GM19467 (cell line): ENCODE measurements around the gene CARMIL3.

Experiments used
- ATAC-seq: cut with Tn5 transposase; IDR thresholded peaks from one replicate; pipeline ENCODE4 v1.9.1; 2021; ENCODE audit warnings: mild to moderate bottlenecking, moderate library complexity; ENCODE audit not compliant: unreplicated experiment

Gene CARMIL3

DNA sequence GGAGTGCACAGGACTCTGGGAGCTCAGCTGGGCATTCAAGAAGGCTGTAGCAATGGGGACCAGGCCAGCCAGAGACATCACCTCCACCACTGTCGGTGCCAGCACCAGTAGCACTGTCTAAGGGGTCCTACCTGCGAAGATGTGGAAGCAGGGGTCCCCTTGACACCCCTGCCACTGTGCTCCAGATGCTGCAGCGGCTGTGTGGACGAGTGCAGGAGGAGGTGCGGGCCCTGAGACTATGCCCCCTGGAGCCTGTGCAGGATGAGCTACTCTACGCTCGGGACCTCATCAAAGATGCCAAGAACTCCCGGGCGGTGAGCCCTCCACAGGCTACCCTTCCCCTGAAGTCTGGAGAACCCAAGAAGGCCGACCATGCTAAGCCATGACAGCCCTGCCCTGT lies 8.6 kb downstream of the CARMIL3 start:
- ATAC-seq = no peak

DNA sequence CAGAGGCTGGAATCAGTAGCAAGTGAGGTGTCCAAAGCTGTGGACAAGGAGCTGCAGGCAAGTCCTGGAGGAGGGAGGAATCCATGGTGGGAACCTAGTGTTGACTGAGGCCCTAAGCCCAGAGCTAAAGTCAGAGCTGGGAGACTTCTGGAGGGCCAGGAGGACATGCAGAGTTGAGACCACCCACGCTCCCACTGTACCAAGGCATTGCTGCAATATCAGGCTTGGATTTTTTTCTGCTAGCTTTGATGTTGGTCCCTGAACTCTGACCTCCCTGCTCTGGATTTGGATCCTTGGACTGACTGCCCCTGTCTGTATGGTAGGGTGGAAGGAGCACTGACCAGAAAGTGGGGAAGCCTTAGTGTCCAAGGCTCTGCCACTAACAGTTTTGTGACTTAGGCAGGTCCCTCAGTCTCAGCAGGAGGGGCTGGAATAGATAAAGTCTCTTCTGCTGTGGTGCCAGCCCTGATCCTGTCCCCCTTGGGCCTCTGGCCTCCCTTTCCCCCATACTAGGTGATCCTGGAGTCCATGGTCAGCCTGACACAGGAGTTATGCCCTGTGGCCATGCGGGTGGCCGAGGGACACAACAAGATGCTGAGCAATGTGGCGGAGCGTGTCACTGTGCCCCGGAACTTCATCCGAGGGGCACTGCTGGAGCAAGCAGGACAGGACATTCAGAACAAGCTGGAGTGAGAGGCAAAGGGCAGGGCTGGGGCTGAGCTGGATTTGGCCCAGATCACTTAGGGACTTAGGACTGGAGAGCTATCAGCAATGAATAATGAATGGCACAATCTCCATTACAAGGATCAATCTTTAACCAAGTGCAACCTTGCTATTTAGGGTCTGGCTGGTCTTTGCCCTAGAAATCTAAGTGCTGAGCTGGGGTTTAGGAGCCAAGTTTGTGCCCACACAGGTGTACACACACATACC lies 9.4 kb downstream of the CARMIL3 start:
- no peak for ATAC-seq

DNA sequence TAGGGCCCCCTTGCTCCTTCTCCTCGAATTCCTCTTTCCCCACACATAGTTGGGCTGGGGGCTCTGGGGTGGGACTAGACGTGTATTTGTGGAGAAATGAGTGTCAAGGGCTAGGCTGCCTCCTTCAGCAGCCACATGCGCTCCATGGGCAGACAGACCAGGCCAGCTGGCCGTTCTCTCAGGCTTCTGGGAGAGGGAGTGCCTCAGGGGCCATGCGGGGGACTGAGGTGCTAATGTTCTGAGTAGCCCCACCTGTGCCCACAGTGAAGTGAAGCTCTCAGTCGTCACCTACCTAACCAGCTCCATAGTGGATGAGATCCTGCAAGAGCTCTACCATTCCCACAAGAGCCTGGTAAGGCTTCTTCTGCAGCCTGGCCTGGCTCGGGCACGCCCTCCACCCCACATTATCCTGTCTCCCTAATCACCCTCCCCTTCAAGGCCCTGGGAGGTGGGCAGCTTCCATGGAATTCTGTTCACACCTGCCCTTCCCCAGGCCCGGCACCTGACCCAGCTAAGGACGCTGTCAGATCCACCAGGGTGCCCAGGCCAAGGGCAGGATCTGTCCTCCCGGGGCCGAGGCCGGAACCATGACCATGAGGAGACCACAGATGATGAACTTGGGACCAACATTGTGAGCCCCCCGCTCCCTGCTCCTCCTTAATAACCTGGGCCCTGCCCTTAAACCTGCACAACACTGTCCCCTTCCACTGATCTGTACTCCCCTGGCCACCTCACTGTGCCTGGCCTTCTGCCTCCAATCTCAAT lies 10.6 kb downstream of the CARMIL3 start:
- ATAC-seq = no peak

DNA sequence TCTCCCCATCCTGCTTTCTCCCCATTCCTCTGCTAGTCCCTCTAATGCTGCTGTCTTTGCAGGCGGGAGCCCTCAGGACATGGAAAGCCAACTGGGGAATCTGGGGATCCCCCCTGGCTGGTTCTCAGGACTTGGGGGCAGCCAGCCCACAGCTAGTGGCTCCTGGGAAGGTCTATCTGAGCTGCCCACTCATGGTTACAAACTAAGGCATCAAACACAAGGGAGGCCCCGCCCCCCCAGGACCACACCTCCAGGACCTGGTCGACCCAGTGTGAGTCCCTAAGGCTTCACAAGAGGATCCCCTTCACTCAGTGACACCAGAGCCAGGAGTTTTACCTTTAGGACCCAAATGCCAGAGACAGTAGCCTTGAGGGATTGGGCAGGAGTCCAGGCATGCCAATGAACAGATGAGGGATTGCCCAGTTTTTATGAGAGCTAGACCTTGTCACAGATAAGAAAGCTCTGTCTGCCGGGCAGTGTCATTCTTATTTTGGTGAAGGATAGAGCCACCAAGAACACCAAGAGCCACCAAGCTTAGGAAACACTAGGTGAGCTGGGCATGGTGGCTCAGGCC lies 11.5 kb downstream of the CARMIL3 start:
- ATAC-seq = no peak

DNA sequence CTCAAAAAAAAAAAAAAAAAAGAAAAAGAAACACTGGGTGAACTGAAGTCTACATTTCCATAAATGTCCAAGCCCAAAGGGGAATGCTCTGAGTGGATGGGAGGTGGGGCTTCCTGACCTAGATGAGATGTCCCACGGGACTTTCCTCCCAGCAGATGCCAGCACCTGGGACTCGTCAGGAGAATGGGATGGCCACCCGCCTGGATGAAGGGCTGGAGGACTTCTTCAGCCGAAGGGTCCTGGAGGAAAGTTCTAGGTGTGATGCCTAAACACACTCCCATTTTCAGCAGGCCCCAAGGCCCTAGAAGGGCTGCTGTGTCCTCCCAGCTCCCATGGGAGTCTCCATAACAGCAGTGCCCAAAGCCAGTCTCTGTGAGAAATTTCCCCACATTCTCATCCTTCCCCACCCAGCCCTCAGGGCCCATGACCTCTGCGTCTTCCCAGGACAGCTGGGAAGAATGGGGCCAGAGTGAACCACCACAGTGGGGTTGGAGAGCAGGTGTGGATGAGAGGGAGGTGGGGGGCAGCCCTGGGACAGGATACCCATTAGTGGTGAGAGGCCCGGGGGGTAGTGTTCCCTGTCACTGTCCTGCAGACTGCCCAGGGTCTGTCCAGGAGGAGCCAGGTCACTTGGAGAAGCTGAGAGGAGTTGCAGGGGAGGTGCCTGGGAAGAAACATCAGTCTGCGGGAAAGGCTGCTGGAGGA lies 12.4 kb downstream of the CARMIL3 start:
- ATAC-seq = no peak

DNA sequence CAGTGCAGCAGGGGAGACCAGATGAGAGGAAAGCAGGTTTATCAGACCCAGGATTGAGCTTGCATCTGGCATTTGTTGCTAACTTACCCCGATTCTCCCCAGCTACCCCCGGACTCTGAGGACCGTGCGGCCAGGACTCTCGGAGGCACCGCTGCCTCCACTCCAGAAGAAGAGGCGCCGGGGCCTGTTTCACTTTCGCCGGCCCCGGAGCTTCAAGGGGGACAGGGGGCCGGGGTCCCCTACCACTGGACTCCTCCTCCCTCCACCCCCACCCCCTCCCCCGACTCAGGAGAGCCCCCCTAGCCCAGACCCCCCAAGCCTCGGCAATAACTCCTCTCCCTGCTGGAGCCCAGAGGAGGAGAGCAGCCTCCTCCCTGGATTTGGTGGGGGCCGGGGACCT lies 13.0 kb downstream of the CARMIL3 start:
- no peak for ATAC-seq

DNA sequence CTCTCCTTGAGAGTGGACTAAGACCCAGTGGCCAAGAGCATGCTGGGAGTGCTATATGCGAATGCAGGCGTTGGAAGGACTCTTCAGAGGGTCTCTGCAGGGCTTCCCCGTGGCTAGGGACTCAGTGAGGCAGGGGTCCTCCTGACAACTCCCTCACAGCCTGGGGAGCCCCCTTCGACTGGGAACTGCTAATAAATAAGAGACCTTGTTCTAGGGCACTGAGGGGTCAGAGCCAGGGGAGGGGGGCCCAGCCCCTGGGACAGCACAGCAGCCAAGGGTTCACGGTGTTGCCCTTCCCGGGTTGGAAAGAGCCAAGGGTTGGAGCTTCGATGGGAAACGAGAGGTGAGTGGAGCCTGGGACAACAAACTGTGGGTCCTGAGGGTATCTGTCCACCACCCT lies 13.6 kb downstream of the CARMIL3 start:
- ATAC-seq = no peak

DNA sequence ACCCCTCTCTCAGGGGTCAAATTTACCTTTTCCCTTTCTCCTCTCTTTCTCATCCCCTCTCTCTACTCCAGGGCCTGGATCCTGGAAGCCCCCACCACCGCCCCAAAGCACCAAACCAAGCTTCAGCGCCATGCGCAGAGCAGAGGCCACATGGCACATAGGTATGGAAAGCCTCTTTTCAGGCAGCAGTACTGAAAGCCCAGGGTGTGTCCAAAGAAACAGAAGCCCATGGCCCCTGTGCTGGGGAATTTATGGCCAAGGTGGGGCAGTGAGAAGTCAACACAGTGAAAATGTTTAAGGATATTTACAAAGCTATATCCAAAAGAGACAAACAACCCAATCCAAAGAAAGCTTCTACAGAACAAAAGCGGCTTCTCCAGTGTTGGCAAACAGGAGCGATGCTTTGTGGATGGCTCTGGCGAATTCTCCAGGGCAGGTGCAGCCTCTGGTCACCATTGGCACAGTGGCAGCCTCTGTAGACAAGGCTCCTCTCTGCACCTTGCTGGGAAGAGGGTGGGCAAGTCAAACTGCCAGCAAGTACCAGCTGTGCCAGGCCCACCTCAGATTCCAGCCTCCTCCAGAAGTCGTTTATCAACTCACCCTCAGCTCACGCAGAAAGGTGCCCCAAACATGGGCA lies 14.8 kb downstream of the CARMIL3 start:
- no peak for ATAC-seq

DNA sequence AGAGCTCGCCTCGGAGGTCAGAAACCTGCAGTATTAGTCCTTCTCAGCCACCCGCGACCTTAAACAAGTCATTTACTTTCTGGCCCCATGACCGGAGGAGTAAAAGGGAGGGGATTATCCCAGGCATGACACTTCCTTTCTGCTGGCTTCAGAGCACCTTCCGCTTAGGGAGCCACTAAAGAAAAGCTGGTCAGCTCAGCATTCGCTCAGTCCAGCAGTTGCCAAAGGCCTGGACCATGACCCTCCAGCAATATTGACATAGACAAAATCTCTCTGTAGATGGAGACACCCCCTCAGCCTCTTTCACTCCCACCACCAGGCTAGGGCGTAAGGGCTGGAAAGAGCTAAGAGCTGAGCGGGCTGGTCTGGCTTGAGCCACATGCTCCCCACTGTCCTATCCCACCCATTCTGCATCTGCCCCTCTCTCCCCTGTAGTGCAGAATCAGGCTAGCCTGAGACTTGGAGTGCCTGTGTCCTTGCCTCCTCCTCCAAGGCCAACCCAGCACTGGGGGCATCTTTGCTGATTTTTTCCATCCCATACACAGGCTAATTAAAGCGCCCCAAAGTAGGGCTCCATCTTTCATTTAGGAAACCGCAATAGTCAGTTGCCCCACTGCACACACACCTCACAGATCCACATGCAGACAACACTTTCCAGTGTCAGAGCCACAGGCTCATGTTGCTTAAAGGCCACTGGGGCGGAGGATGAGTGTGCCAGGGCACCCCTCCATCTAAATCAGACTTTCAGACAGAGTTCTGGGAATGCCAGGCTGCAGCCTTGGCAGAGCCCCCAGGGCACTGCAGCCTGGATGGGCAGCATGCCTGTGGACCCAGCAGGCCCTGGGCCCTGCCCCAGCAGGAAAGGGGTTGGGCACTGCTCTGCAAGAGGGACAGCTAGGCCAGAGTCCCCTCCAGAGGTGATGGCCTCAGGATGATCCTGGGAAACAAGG lies 15.6 kb downstream of the CARMIL3 start:
- ATAC-seq = no peak

DNA sequence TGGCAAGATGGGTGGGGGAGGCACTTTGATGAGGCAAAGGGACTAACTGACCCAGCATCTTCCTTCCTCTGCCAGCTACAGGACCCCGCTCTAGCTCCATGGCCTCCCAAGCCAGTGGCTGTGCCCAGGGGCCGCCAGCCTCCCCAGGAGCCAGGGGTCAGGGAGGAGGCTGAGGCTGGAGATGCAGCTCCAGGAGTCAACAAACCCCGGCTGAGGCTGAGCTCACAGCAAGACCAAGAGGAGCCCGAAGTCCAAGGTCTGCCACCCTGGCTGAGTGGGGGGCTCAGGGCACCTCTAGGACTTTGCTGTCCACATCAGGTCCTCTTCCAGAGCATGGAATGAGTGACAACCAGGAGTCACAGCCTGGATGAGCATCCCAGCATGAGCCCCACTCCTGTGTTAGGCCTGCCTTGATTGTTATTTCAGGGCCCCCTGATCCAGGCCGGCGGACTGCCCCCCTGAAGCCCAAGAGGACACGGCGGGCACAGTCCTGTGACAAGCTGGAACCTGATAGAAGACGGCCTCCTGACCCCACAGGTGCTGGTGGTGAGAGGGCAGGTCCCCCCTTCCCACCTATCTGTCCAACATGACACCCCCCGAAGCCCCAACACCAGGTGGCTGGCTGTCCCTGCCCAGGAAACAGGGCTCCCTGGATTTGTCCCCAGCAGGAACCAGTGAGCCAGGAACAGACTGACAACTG lies 17.1 kb downstream of the CARMIL3 start:
- no peak for ATAC-seq

DNA sequence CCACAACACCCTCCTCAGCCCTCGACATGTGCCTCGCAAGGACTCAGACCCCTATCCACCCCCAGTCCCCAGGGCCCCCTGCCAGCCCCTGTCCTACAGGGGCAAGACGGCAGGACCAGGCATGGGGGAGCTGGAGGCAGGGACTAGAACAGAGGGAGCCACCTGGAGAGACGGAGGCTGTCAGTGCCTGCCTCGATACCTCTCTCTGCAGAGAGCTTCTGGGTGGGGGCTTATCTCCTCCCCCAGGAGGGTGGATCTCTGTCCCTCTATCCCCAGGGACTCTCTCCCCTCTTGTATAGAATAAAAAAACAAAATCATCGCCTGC lies 17.6 kb downstream of the CARMIL3 start:
- no peak for ATAC-seq

DNA sequence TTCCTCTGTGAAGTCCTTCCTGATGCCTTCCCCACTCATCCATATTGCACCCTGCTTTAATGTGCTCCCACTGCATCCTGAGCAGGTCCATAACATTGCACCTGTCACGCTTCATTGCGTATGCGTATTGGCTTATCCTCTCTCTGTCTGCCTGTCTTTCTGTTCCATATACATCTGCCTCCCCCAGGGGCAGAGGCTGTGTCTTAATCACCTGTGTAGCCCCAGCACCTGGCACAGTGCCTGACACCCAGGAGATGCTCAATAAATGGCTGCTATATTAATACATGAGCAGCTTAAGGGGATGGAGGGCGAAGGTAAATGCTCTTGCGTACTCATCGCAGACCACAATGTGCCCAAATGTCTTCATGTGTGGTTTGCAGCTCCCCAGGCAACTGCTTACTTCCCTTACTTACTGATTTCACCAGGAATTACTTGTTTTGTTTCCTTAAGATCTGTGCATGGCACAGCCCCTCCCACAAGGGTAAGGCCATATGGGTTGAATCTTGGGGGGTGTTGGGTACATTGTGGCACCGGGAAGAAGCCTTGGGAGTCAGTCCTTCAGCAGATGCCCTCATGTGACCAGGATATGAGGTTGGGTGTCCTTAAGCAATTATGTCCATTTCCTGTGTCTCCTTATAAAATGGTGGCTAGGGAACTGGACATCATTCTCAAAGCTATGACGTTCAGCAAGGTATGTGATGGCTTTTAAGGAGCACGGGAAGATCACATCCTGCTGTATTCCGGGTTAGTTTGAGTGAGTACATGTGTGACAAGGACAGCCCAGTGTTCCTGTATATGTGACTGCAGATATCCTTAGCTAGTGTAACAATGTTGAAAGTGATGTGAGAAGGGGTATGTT lies 18.7 kb downstream of the CARMIL3 start:
- ATAC-seq = no peak

DNA sequence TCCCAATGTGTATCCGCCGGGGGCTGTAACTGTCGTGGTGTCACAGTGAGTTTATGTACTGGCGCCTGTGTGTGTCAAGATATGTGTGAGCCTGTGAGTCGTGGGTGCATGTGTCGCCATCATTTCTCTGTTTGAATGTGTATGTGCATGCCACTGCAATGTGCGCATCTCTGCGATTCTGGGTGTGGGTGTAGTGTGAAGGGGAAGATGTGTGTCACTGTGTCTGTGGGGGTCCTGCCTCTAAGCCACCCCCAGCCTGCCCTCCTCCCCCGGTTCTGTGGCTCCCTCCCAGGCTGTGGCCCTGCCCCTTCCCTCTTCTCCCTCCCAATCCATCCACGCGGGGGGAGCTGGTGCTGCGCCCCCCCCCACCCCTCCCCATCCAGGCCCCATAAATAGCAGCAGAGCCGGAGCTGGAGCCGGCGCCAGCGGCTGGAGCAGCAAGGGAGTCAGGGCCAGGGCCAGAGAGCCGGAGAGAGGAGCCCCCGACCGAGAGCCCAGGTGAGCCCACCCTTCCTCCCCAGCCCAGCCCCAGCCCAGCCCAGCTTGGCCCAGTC lies 19.4 kb downstream of the CARMIL3 start, which contains the start of gene CPNE6:
Gene CPNE6, plus strand, starts transcription at position 419 of the 554 bp plus-strand sequence. CDS start 1,375 bp downstream, outside the sequence.
- no peak for ATAC-seq

DNA sequence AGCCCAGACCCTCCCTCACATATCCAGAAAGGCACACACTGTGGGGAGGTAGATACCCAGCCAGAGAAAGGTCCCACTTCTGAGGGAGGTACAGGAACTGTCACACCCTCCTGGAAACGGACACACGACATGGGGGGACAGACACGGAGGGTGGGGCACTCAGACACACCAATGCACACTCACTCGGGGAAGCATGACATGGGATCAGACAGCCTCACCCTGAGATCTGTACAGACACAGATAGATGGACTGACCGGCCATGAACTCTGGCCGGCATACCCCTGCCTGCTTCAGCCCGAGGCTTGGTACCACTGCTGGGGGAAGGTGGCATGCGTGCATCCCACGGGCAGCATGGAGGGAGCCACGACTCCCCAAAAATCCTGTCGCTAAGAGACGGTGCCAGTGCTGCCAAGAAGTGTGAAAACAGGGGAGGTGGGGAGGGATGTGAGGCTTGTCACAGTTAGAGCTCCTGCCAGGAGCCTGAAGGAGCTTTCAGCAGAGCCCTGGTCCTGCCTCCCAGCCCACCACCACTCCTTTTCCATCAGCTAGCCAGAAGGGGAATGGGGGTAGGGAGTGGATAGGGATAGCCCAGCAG lies 20.1 kb downstream of the CARMIL3 start:
- no peak for ATAC-seq

DNA sequence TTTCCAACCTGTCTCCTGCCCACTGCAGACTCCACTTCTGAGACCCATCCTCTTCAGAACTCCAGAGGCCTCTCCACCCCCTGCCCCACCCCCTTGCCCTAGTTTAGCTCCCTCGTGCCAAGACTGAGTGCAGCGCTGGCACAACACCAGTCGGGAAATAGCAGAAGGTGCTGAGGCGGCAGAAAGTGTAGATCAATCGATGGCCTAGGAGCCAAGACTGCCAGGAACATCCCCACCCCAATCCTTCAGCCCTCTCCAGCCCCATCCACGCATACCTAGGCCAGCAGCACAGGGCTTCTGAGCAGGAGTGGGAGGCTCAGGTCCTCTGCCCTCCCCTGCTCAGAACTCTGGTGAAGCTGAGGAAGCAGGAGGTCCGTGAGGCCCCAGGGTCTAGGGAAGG lies 20.6 kb downstream of the CARMIL3 start:
- no peak for ATAC-seq

DNA sequence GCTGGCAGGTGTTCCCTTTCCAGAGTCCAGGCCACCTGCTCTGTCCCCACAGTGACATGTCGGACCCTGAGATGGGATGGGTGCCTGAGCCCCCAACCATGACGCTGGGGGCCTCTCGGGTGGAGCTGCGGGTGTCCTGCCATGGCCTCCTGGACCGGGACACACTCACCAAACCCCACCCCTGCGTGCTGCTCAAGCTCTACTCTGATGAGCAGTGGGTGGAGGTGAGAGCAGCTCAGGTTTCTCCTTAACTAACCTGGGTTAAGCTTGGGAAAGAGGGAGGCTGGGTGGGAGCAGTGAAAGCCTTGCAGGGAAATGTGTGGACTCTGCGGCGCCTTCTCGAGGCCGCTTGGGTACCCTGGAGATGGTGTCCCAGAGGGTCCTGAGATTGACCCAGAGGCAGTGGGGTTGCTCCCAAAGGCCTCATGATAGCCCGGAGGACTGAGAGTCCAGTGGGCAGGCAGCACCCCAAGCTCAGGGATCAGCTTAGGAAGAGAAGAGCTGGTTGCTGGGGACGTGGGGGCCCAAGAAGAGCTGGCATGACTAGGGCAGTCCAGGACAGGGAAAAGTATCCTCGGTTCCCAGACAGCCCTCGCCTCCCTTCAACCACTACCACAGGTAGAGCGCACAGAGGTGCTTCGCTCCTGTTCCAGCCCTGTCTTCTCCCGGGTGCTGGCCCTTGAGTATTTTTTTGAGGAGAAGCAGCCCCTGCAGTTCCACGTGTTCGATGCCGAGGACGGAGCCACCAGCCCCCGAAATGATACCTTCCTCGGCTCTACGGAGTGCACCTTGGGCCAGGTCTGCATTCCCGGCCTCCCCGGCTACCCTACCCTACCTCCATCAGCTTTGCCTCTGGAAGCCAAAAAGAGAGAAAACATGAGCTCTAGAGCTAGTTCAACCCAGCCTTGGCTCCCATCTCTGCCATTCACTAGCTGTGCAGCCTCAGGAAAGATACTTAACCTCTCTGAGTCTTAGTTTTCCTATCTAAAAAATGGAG lies 21.4 kb downstream of the CARMIL3 start:
- no peak for ATAC-seq
